Ovary (tissue), 9 donors: Measurements from ENCODE around the gene CHD9. TPM values are rescaled to one million over a fixed set of nuclear protein-coding genes. Genes with fewer than 3 reads are reported as not detected.

Source experiments
- DNase-seq, 5 donors: peaks; one replicate each; pipeline ENCODE4 v3.0.0-alpha.2; 2019 to 2020
- H3K27ac ChIP-seq, 2 donors: fragments of 200-600 bp; one replicate each; pipeline versions ENCODE4 v1.5.1 to v1.8.0; 2019 to 2022
- H3K27me3 ChIP-seq: fragments of 200-600 bp; one replicate; pipeline ENCODE4 v1.8.0; 2022
- H3K36me3 ChIP-seq: fragments of 200-600 bp; sonication (generic); one replicate; pipeline ENCODE4 v1.5.1; 2019
- H3K4me1 ChIP-seq: one replicate; pipeline ENCODE4 v1.8.1; 2013; ENCODE audit warnings: mild to moderate bottlenecking, moderate library complexity; ENCODE audit not compliant: insufficient read depth
- H3K4me3 ChIP-seq: fragments of 200-600 bp; sonication (generic); one replicate; pipeline ENCODE4 v1.5.1; 2017
- H3K9me3 ChIP-seq, 2 donors: fragments of 200-600 bp in 1 of 2; sonication (generic) in 1 of 2; one replicate each; pipeline versions ENCODE4 v1.5.1 to v1.8.1; 2013 to 2019; ENCODE audit warnings: mild to moderate bottlenecking in 1 of 2, moderate library complexity in 1 of 2
- CTCF ChIP-seq, 3 donors: fragments of 450-650 bp in 2 of 3; fragments of 200-600 bp in 1 of 3; IDR thresholded peaks; one replicate each; pipeline versions ENCODE4 v1.5.1 to v1.8.0; 2016 to 2022; ENCODE audit warnings: antibody characterized with exemption in 3 of 3, mild to moderate bottlenecking in 1 of 3
- EP300 ChIP-seq: sonication (generic); formaldehyde crosslinking; IDR thresholded peaks from one replicate; pipeline ENCODE4 v1.6.1; 2017; ENCODE audit warnings: antibody characterized with exemption
- POLR2A ChIP-seq: fragments of 450-650 bp; IDR thresholded peaks from one replicate; pipeline ENCODE4 v1.6.1; 2017; ENCODE audit warnings: antibody characterized with exemption, mild to moderate bottlenecking, moderate library complexity
- WGBS, 3 donors: extraction: QIAGEN DNeasy Blood & Tissue Kit in 1 of 3; methylation state at CpG; one replicate each; pipeline versions ENCODE4 v1.1.5 to v1.1.7; 2013 to 2017; 5-methylcytosine and 5-hydroxymethylcytosine counted together
- intact Hi-C, 4 donors: fragments of 100-400 bp; cut with DNase I; formaldehyde crosslinking; loops; one replicate each; pipeline versions ENCODE4 v1.11.0 to v1.15.1; 2022 to 2023
- polyA plus RNA-seq, 2 donors: library from polyadenylated mRNA; stranded (reverse); fragments of 200-250 nt in 1 of 2; fragments of 350-450 nt in 1 of 2; fragmentation: Illumina TruSeq in 1 of 2; extraction: RNeasy Lipid Tissue Mini Kit (QIAGEN cat#74804) in 1 of 2; gene quantifications; one replicate each; pipeline ENCODE4 v1.2.3, GENCODE V29; 2013 to 2014
- total RNA-seq, 7 donors: library from RNA; depleted of rRNA in 2 of 7; stranded (reverse); fragments of >200 nt in 2 of 7; fragmentation: NEBNext Ultra II Directional in 3 of 7; extraction: Animal tissue kit (Norgen Biotek cat#: 25700) in 3 of 7; gene quantifications; one replicate each; pipeline versions ENCODE4 v1.1.0 to v1.2.4, GENCODE V29; 2016 to 2023
- donor health status: DM: no; HTN: no; CAD: no; lungs with moderate emphysema.
- donor health status: DM: no; HTN: no; CAD: no.
- donor health status: Bipolar disorder and iron deficiency.
- donor health status: DM: yes; HTN: yes; CAD: no.
- donor health status: DM: no; HTN: no; CAD: no.
- donor health status: DM: yes; HTN: yes; CAD: no.

Gene CHD9
- total and polyA plus RNA-seq, 9 donors = 11.8 to 100 (median 84.1) TPM

DNA sequence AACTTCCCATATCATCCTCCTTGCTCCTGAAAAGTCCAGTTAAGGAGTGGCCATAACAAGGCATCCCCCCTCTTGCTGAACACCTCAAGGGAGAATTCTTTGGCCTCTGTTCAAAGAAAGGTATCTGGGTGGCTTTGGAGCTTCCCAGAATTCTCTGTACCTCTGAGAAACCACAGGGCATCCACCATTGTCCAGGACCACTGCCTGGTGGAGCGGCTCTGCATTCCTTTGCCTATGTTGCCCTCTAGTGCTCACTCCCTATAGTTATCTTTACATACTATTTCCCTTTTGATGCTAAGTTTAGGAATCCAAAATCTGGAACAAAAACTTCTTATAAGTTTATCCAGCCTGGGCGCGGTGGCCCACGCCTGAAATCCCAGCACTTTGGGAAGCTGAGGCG, 32.4 kb upstream of the CHD9 start:
- H3K9me3 ChIP-seq = no peaks in the 10 kb centered on the region
- H3K27ac ChIP-seq = no peak overlapping the region
- TF ChIP-seq CTCF (IDR thresholded peaks at IDR 0.05) = no peak
- no peak for TF ChIP-seq EP300
- no peak for TF ChIP-seq POLR2A
- 3% methylated on average over 5 of the region's 5 CpGs for WGBS, 3 donors
- intact Hi-C loops = loop anchor here in 1 of 4 donors (10.0 kb wide), 1 partner anchor 828 kb away; no protein-coding TSS in a partner anchor
- no peaks in the 10 kb centered on the region for H3K27me3 ChIP-seq
- DNase-seq = peak in 1 of 5 donors; percentile 11
- H3K4me3 ChIP-seq = no peak overlapping the region
- H3K4me1 ChIP-seq = no peaks in the 10 kb centered on the region
- H3K36me3 ChIP-seq = no peaks in the 10 kb centered on the region

GRCh38 chr16:53024045-53024444, 30.7 kb upstream of the CHD9 start:
- WGBS, 3 donors = 96 to 97% (median 96%) methylated on average over 4 of the region's 4 CpGs
- intact Hi-C loops = loop anchor here in 1 of 4 donors (10.0 kb wide), 1 partner anchor 829 kb away; no protein-coding TSS in a partner anchor

DNA sequence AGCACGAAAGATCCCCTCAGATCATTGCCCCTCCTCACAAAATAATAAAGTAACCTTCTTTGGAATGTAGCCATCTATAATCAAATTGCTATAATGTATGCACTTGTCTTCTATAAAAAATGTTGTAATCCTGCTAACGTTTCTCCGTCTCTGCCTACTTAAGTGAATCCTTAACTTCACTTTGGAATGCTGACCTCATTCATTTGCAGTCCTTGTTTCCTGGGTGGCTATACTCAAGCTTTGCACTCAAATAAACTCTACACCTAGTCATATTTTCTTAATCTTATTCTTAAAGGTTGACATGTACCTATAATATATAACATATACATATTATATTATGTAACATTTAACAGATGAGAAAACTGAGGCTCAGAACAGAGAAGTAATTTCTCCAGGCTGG, 24.8 kb upstream of the CHD9 start:
- 73 to 83% (median 77%) methylated on average over 3 of the region's 3 CpGs for WGBS, 3 donors
- Histone ChIP-seq H3K9me3 (no peaks in the 10 kb centered on the region), H3K36me3 (no peaks in the 10 kb centered on the region), H3K27me3 (no peaks in the 10 kb centered on the region), H3K4me3 (no peak overlapping the region), H3K27ac (no peak overlapping the region), H3K4me1 (no peaks in the 10 kb centered on the region)
- TF ChIP-seq CTCF (IDR thresholded peaks at IDR 0.05) = no peak
- TF ChIP-seq POLR2A = no peak
- no peak for TF ChIP-seq EP300
- DNase-seq = no peak
- intact Hi-C loops = loop anchor here in 1 of 4 donors (10.0 kb wide), 1 partner anchor 835 kb away; no protein-coding TSS in a partner anchor

More at GRCh38 chr16:53024045-53024444, 30.7 kb upstream of the CHD9 start:
- TF ChIP-seq CTCF (IDR thresholded peaks at IDR 0.05) = no peak
- no peak for TF ChIP-seq POLR2A
- TF ChIP-seq EP300 = no peak
- H3K36me3 ChIP-seq = no peaks in the 10 kb centered on the region
- H3K27ac ChIP-seq = no peak overlapping the region
- no peaks in the 10 kb centered on the region for H3K4me1 ChIP-seq
- DNase-seq = no peak
- H3K4me3 ChIP-seq = no peak overlapping the region
- no peaks in the 10 kb centered on the region for H3K27me3 ChIP-seq
- H3K9me3 ChIP-seq = no peaks in the 10 kb centered on the region

GRCh38 chr16:53031323-53031942, 23.4 kb upstream of the CHD9 start:
- no peak overlapping the region for H3K27ac ChIP-seq
- no peaks in the 10 kb centered on the region for H3K27me3 ChIP-seq
- WGBS, 3 donors = 36 to 48% (median 47%) methylated on average over 2 of the region's 2 CpGs
- TF ChIP-seq POLR2A (no peak), CTCF (IDR thresholded peaks at IDR 0.05) (no peak), EP300 (no peak)
- H3K4me1 ChIP-seq = no peaks in the 10 kb centered on the region
- no peak overlapping the region for H3K4me3 ChIP-seq
- no peak for DNase-seq
- H3K36me3 ChIP-seq = no peaks in the 10 kb centered on the region
- no peaks in the 10 kb centered on the region for H3K9me3 ChIP-seq
- intact Hi-C loops = no loop called here
